Measurements from ENCODE around the gene SLITRK3.

- TF ChIP-seq POLR2A (IDR thresholded peaks at IDR 0.05) = no peak
- TF ChIP-seq CTCF (IDR thresholded peaks at IDR 0.05) = no peak
Observed at GRCh38 chr3:165159760-165160421, 36.3 kb downstream of the SLITRK3 start.
